ENCODE data around the gene ALPK1. TPM values are rescaled to one million over a fixed set of nuclear protein-coding genes. Genes with fewer than 3 reads are reported as not detected.

Gene ALPK1
- total RNA-seq, 1 donor from 2014 or later: 5.5 TPM

Other genes starting within 250 kb of the ALPK1 start
- gene FAM241A, start 151.9 kb upstream of the ALPK1 start, total RNA-seq: 8.8 TPM
- 9.4 TPM for gene AP1AR, start 65.6 kb upstream of the ALPK1 start, total RNA-seq
- gene TIFA, start 11.5 kb upstream of the ALPK1 start, total RNA-seq: 22.9 TPM
- gene NEUROG2, start 218.8 kb downstream of the ALPK1 start, total RNA-seq: not detected